ENCODE data around the gene MEIOSIN. TPM values are rescaled to one million over a fixed set of nuclear protein-coding genes. Genes with fewer than 3 reads are reported as not detected.

The MEIOSIN gene
- total and polyA plus RNA-seq, 2 experiments from 2014 or later, result not detected

DNA sequence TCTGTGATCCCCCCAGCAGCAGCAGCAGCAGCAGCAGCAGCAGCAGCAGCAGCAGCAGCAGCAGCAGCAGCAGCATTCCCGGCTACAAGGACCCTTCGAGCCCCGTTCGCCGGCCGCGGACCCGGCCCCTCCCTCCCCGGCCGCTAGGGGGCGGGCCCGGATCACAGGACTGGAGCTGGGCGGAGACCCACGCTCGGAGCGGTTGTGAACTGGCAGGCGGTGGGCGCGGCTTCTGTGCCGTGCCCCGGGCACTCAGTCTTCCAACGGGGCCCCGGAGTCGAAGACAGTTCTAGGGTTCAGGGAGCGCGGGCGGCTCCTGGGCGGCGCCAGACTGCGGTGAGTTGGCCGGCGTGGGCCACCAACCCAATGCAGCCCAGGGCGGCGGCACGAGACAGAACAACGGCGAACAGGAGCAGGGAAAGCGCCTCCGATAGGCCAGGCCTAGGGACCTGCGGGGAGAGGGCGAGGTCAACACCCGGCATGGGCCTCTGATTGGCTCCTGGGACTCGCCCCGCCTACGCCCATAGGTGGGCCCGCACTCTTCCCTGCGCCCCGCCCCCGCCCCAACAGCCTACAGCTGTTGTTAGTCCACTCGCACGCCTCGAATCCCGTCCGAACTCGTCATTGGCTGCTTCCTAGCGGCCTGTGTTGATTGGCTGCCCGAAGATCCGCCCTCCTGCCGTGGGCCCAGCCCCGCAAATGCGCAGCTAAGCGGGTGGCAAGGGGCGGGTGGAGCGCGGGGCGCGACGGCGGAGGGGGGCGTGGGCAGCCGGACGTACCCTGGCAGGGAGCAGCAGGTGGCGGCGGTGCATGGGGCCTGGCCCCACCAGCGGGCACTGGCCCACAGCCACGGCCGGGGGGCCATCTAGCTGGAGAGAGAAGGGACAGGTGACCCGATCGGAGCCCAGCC lies 37.2 kb downstream of the MEIOSIN start:
- Histone ChIP-seq H3K4me2 (ENCODE audit: unreplicated experiment) (peak overlapping the region; percentile 99), H4K20me1 (ENCODE audit: insufficient read depth) (no peaks in the 10 kb centered on the region), H3K9me3 (ENCODE audit: low read depth) (no peaks in the 10 kb centered on the region), H3F3A (ENCODE audit: insufficient read depth) (peaks cover 16% of the 10 kb centered on the region), H2AFZ (0 out of 2 replicates have a peak overlapping the region, but pooled peaks have one; percentile 26), H3K27ac (peak overlapping the region; percentile 91), H3K79me2 (ENCODE audit: insufficient read depth) (peaks cover 12% of the 10 kb centered on the region; the same call in 1 of the 2 replicates), H3K4me3 (peak overlapping the region; percentile 77), H3K9ac (peak overlapping the region; percentile 84), H3K27me3 (replicated peaks; ENCODE audit: insufficient read depth) (no peaks in the 10 kb centered on the region), H3K9me2 (ENCODE audit: insufficient read depth) (no peaks in the 10 kb centered on the region), H3K36me3 (ENCODE audit: low read depth) (no peaks in the 10 kb centered on the region), H3K4me1 (ENCODE audit: insufficient read depth) (peaks cover 5% of the 10 kb centered on the region; the same call in 1 of the 2 replicates)
- peak; percentile 98 for DNase-seq
- in situ Hi-C loops (cut with MboI), result no loop called here
- TF ChIP-seq EZH2 (IDR thresholded peaks at IDR 0.05; ENCODE audit: insufficient read depth, poor library complexity, severe bottlenecking) (no peak), EZH2phosphoT487 (IDR thresholded peaks at IDR 0.05; ENCODE audit: insufficient read depth, low read depth) (no peak)
- 4 to 5% methylated on average over 41 to 62 of the region's 79 CpGs for WGBS, 2 experiments (ENCODE audit: low coverage in 1 of 2, low lambda C conversion rate in 2 of 2, missing lambda C conversion rate in 2 of 2)

- no peaks in the 10 kb centered on the region for H4K20me1 ChIP-seq (ENCODE audit: insufficient read depth)
- 84 to 86% methylated on average over 32 to 44 of the region's 46 CpGs for WGBS, 2 experiments (ENCODE audit: low coverage in 1 of 2, low lambda C conversion rate in 2 of 2, missing lambda C conversion rate in 2 of 2)
- no peaks in the 10 kb centered on the region for H3K9me2 ChIP-seq (ENCODE audit: insufficient read depth)
- in situ Hi-C loops (cut with MboI), result no loop called here
- H3K36me3 ChIP-seq (ENCODE audit: low read depth), result no peaks in the 10 kb centered on the region; the same call in 1 of the 2 replicates
- no peak for DNase-seq
- no peaks in the 10 kb centered on the region for H3K9me3 ChIP-seq (ENCODE audit: low read depth)
- no peak overlapping the region for H3K4me3 ChIP-seq
- H3K27ac ChIP-seq, result peak overlapping the region; percentile 91
- no peak overlapping the region for H2AFZ ChIP-seq
- H3K4me2 ChIP-seq (ENCODE audit: unreplicated experiment), result peak overlapping the region; percentile 10
- peaks cover 3% of the 10 kb centered on the region; the same call in 1 of the 2 replicates for H3K4me1 ChIP-seq (ENCODE audit: insufficient read depth)
- H3F3A ChIP-seq (ENCODE audit: insufficient read depth), result peaks cover 16% of the 10 kb centered on the region
- 0 out of 2 replicates have a peak overlapping the region, but pooled peaks have one; percentile 12 for H3K9ac ChIP-seq
- peaks cover 2% of the 10 kb centered on the region; the same call in 1 of the 2 replicates for H3K79me2 ChIP-seq (ENCODE audit: insufficient read depth)
- TF ChIP-seq EZH2phosphoT487 (IDR thresholded peaks at IDR 0.05; ENCODE audit: insufficient read depth, low read depth), result no peak
- no peak for TF ChIP-seq EZH2 (IDR thresholded peaks at IDR 0.05; ENCODE audit: insufficient read depth, poor library complexity, severe bottlenecking)
- no peaks in the 10 kb centered on the region for H3K27me3 ChIP-seq (replicated peaks; ENCODE audit: insufficient read depth)
These were observed 38.2 kb downstream of the MEIOSIN start for GRCh38 chr19:45771311-45771933.

DNA sequence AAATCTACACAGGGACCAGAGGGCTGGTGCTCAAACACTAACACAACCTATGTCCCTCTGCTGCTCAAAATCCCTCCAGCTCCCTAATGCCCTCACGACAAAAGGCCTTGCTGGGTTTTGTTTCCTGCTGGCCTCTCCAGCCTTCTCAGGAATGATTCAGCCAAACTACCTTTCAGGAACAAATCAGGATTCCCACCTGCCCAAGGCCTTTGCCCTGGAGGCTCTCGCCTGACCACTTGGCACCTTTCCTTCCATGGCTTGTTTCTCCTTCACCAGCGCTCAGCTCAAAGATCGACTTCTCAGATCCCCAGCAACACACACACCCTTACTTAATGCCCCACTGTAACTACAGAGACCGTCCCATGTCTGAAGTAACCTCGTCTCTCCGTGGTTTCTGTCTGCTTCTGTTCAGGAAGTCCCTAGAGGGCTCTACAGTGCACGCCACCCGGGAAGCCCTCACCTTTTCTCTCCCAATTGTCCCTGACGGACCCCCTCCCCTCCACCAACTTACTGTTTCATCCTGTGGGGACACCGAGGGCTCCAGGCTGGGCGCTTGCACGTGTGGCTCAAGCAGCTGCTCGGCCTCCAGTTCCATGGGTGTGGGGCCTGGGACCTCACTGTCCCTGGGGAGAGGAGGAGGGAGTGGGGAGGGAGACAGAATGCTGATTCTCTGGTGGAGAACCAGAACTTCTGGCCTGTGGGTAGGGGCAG lies 39.0 kb downstream of the MEIOSIN start:
- Histone ChIP-seq H3K4me1 (ENCODE audit: insufficient read depth) (no peaks in the 10 kb centered on the region), H3K79me2 (ENCODE audit: insufficient read depth) (no peaks in the 10 kb centered on the region), H3K27me3 (replicated peaks; ENCODE audit: insufficient read depth) (no peaks in the 10 kb centered on the region), H3F3A (ENCODE audit: insufficient read depth) (peaks cover 16% of the 10 kb centered on the region), H3K4me3 (no peak overlapping the region), H3K9ac (no peak overlapping the region), H2AFZ (no peak overlapping the region), H3K4me2 (ENCODE audit: unreplicated experiment) (no peak overlapping the region), H3K9me3 (ENCODE audit: low read depth) (no peaks in the 10 kb centered on the region), H3K27ac (no peak overlapping the region), H4K20me1 (ENCODE audit: insufficient read depth) (no peaks in the 10 kb centered on the region), H3K9me2 (ENCODE audit: insufficient read depth) (no peaks in the 10 kb centered on the region), H3K36me3 (ENCODE audit: low read depth) (peaks cover 3% of the 10 kb centered on the region; the same call in 1 of the 2 replicates)
- in situ Hi-C loops (cut with MboI), result no loop called here
- 82 to 84% methylated on average over 14 of the region's 14 CpGs for WGBS, 2 experiments (ENCODE audit: low coverage in 1 of 2, low lambda C conversion rate in 2 of 2, missing lambda C conversion rate in 2 of 2)
- TF ChIP-seq EZH2 (IDR thresholded peaks at IDR 0.05; ENCODE audit: insufficient read depth, poor library complexity, severe bottlenecking) (no peak), EZH2phosphoT487 (IDR thresholded peaks at IDR 0.05; ENCODE audit: insufficient read depth, low read depth) (no peak)
- DNase-seq, result no peak

DNA sequence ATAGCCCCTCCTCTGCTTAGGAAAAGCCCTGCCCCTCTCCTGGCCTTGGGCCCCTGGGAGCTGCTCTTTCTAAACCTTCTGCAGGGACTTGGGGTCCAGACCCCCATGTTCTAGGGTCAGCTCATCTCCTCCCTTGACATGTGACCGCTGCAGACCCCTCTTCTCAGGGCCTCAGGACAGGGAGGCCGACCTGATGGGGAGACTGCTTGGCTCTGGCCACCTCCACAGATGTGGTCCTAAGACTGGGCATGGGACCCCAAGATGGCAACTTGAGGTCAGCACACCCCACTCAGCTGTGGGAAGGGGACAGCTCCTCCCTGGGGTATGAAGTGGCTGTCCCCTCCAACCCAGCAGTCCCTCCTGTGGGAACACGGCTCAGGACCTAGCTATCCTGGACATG lies 39.7 kb downstream of the MEIOSIN start:
- Histone ChIP-seq H3K9ac (no peak overlapping the region), H3K4me2 (ENCODE audit: unreplicated experiment) (no peak overlapping the region), H3K9me3 (ENCODE audit: low read depth) (no peaks in the 10 kb centered on the region), H4K20me1 (ENCODE audit: insufficient read depth) (no peaks in the 10 kb centered on the region), H3K4me1 (ENCODE audit: insufficient read depth) (no peaks in the 10 kb centered on the region), H3F3A (ENCODE audit: insufficient read depth) (peaks cover 16% of the 10 kb centered on the region), H3K27ac (no peak overlapping the region), H3K27me3 (replicated peaks; ENCODE audit: insufficient read depth) (no peaks in the 10 kb centered on the region), H3K4me3 (no peak overlapping the region), H2AFZ (no peak overlapping the region), H3K9me2 (ENCODE audit: insufficient read depth) (no peaks in the 10 kb centered on the region), H3K36me3 (ENCODE audit: low read depth) (peaks cover 5% of the 10 kb centered on the region; the same call in 1 of the 2 replicates), H3K79me2 (ENCODE audit: insufficient read depth) (no peaks in the 10 kb centered on the region)
- in situ Hi-C loops (cut with MboI), result no loop called here
- TF ChIP-seq EZH2 (IDR thresholded peaks at IDR 0.05; ENCODE audit: insufficient read depth, poor library complexity, severe bottlenecking), result no peak
- no peak for TF ChIP-seq EZH2phosphoT487 (IDR thresholded peaks at IDR 0.05; ENCODE audit: insufficient read depth, low read depth)
- DNase-seq, result no peak
- WGBS, 2 experiments (ENCODE audit: low coverage in 1 of 2, low lambda C conversion rate in 2 of 2, missing lambda C conversion rate in 2 of 2), result 97 to 98% methylated on average over 3 of the region's 3 CpGs
